Gastroesophageal sphincter (tissue), 4 donors: Measurements from ENCODE around the gene CEP63. TPM values are rescaled to one million over a fixed set of nuclear protein-coding genes. Genes with fewer than 3 reads are reported as not detected.
"Not testable (repeated sequence)": the region's sequence is repeated elsewhere in the genome, so short reads cannot be mapped to it uniquely, and the experiment has no call there.

Experiments
- ATAC-seq: fragments of 150-250 bp; one replicate; pipeline ENCODE4 v1.9.1; 2016; ENCODE audit warnings: mild to moderate bottlenecking, moderate library complexity
- H3K27ac ChIP-seq, 4 donors: fragments of 200-600 bp; sonication (generic) in 3 of 4; 1 replicate in 3 of 4; 2 replicates in 1 of 4; pipeline ENCODE4 v1.5.1; 2016 to 2019
- H3K27me3 ChIP-seq: fragments of 200-600 bp; sonication (generic); one replicate; pipeline ENCODE4 v1.5.1; 2019
- H3K36me3 ChIP-seq, 2 donors: fragments of 200-600 bp; sonication (generic); one replicate each; pipeline ENCODE4 v1.5.1; 2019; ENCODE audit warnings: control low read depth in 1 of 2
- H3K4me1 ChIP-seq, 3 donors: fragments of 200-600 bp; sonication (generic); 1 replicate in 2 of 3; 2 replicates in 1 of 3; pipeline ENCODE4 v1.5.1; 2016 to 2019; ENCODE audit warnings: control low read depth in 2 of 3
- H3K4me3 ChIP-seq, 2 donors: fragments of 200-600 bp; sonication (generic); one replicate each; pipeline ENCODE4 v1.5.1; 2019; ENCODE audit warnings: mild to moderate bottlenecking in 1 of 2, moderate library complexity in 1 of 2
- H3K9me3 ChIP-seq, 3 donors: fragments of 200-600 bp; sonication (generic); one replicate each; pipeline ENCODE4 v1.5.1; 2017 to 2019; ENCODE audit warnings: control low read depth in 2 of 3
- CTCF ChIP-seq, 4 experiments: fragments of 200-600 bp in 2 of 4; fragments of 450-650 bp in 2 of 4; sonication (generic) in 1 of 4; IDR thresholded peaks; one replicate each; pipeline ENCODE4 v1.5.1; 2017 to 2019; ENCODE audit warnings: antibody characterized with exemption in 4 of 4, mild to moderate bottlenecking in 2 of 4, moderate library complexity in 2 of 4
- EP300 ChIP-seq: sonication (generic); formaldehyde crosslinking; IDR thresholded peaks from one replicate; pipeline ENCODE4 v1.6.1; 2017; ENCODE audit warnings: antibody characterized with exemption, mild to moderate bottlenecking
- POLR2A ChIP-seq, 2 donors: fragments of 450-650 bp; IDR thresholded peaks; one replicate each; pipeline ENCODE4 v1.6.1; 2017; ENCODE audit warnings: antibody characterized with exemption in 2 of 2, mild to moderate bottlenecking in 2 of 2, moderate library complexity in 1 of 2
- POLR2AphosphoS5 ChIP-seq: sonication (generic); formaldehyde crosslinking; IDR thresholded peaks from one replicate; pipeline ENCODE4 v1.6.1; 2017; ENCODE audit warnings: antibody characterized with exemption
- WGBS, 2 donors: methylation state at CpG; one replicate each; pipeline ENCODE4 v1.1.5; 2018; ENCODE audit warnings: low coverage in 1 of 2; 5-methylcytosine and 5-hydroxymethylcytosine counted together
- total RNA-seq, 4 donors: library from RNA; depleted of rRNA; stranded (reverse); fragments of >200 nt; gene quantifications; one replicate each; pipeline ENCODE4 v1.1.0, GENCODE V29; 2016

The CEP63 gene
- total RNA-seq, 4 donors from 2014 or later = 17.9 to 30.1 (median 25.9) TPM

- H3K4me3 ChIP-seq = no peak overlapping the region
- no peaks in the 10 kb centered on the region for H3K4me1 ChIP-seq
- H3K27me3 ChIP-seq = no peaks in the 10 kb centered on the region
- ATAC-seq = no peak
- peaks cover 0 to 7% of the 10 kb centered on the region in 2 donors for H3K36me3 ChIP-seq
- TF ChIP-seq EP300 = no peak
- TF ChIP-seq POLR2A (IDR thresholded peaks at IDR 0.05) = no peak
- no peak for TF ChIP-seq CTCF (IDR thresholded peaks at IDR 0.05)
- TF ChIP-seq POLR2AphosphoS5 = no peak
- H3K9me3 ChIP-seq = peaks cover 0 to 5% (median 0%) of the 10 kb centered on the region in 3 donors
- WGBS, 2 donors = 41 to 100% methylated on average over 1 to 3 of the region's 4 CpGs
- no peak overlapping the region for H3K27ac ChIP-seq
Measured at GRCh38 chr3:134567605-134568004, 81.7 kb downstream of the CEP63 start.

GRCh38 chr3:134568790-134569189 lies 82.9 kb downstream of the CEP63 start:
- TF ChIP-seq CTCF (IDR thresholded peaks at IDR 0.05) (no peak), POLR2A (IDR thresholded peaks at IDR 0.05) (no peak), POLR2AphosphoS5 (no peak), EP300 (no peak)
- WGBS, 2 donors = 73 to 87% methylated on average over 4 to 6 of the region's 6 CpGs
- Histone ChIP-seq H3K4me3 (no peak overlapping the region), H3K27ac (no peak overlapping the region), H3K36me3 (no peaks in the 10 kb centered on the region), H3K27me3 (no peaks in the 10 kb centered on the region), H3K9me3 (peaks cover 0 to 5% (median 0%) of the 10 kb centered on the region in 3 donors), H3K4me1 (no peaks in the 10 kb centered on the region)
- ATAC-seq = no peak

- H3K36me3 ChIP-seq, H3K27ac ChIP-seq, H3K4me3 ChIP-seq, H3K4me1 ChIP-seq, ATAC-seq, H3K27me3 ChIP-seq, H3K9me3 ChIP-seq: not testable (repeated sequence)
- 88 to 100% methylated on average over 1 of the region's 2 CpGs for WGBS, 2 donors
Measured at GRCh38 chr3:134569899-134570298, 84.0 kb downstream of the CEP63 start.

GRCh38 chr3:134576426-134576825 lies 90.6 kb downstream of the CEP63 start:
- Histone ChIP-seq H3K4me3 (no peak overlapping the region), H3K36me3 (no peaks in the 10 kb centered on the region), H3K27me3 (no peaks in the 10 kb centered on the region), H3K9me3 (no peaks in the 10 kb centered on the region), H3K4me1 (no peaks in the 10 kb centered on the region), H3K27ac (no peak overlapping the region)
- ATAC-seq = no peak
- TF ChIP-seq POLR2AphosphoS5 (no peak), CTCF (IDR thresholded peaks at IDR 0.05) (no peak), POLR2A (IDR thresholded peaks at IDR 0.05) (no peak), EP300 (no peak)
- 55 to 81% methylated on average over 5 to 6 of the region's 6 CpGs for WGBS, 2 donors

GRCh38 chr3:134576831-134577230 lies 91.0 kb downstream of the CEP63 start:
- H3K4me3 ChIP-seq = no peak overlapping the region
- TF ChIP-seq POLR2A (IDR thresholded peaks at IDR 0.05) = no peak
- no peak for TF ChIP-seq EP300
- TF ChIP-seq CTCF (IDR thresholded peaks at IDR 0.05) = no peak
- TF ChIP-seq POLR2AphosphoS5 = no peak
- H3K27me3 ChIP-seq = no peaks in the 10 kb centered on the region
- no peaks in the 10 kb centered on the region for H3K9me3 ChIP-seq
- 82 to 90% methylated on average over 2 to 3 of the region's 3 CpGs for WGBS, 2 donors
- H3K36me3 ChIP-seq = no peaks in the 10 kb centered on the region
- no peaks in the 10 kb centered on the region for H3K4me1 ChIP-seq
- ATAC-seq = no peak
- H3K27ac ChIP-seq = no peak overlapping the region
